Tongue (tissue), 2 donors: ENCODE data around the gene OOSP1. TPM values are rescaled to one million over a fixed set of nuclear protein-coding genes. Genes with fewer than 3 reads are reported as not detected.
"Not testable (repeated sequence)": the region's sequence is repeated elsewhere in the genome, so short reads cannot be mapped to it uniquely, and the experiment has no call there.

ENCODE experiments used
- DNase-seq: peaks from one replicate; pipeline ENCODE4 v3.0.0-alpha.2; 2015
- total RNA-seq: library from RNA; depleted of rRNA; stranded (reverse); fragments of >200 nt; gene quantifications from one replicate; pipeline ENCODE4 v1.2.3, GENCODE V29; 2014

The OOSP1 gene
- total RNA-seq, 1 donor from 2014 or later, result not detected

DNA sequence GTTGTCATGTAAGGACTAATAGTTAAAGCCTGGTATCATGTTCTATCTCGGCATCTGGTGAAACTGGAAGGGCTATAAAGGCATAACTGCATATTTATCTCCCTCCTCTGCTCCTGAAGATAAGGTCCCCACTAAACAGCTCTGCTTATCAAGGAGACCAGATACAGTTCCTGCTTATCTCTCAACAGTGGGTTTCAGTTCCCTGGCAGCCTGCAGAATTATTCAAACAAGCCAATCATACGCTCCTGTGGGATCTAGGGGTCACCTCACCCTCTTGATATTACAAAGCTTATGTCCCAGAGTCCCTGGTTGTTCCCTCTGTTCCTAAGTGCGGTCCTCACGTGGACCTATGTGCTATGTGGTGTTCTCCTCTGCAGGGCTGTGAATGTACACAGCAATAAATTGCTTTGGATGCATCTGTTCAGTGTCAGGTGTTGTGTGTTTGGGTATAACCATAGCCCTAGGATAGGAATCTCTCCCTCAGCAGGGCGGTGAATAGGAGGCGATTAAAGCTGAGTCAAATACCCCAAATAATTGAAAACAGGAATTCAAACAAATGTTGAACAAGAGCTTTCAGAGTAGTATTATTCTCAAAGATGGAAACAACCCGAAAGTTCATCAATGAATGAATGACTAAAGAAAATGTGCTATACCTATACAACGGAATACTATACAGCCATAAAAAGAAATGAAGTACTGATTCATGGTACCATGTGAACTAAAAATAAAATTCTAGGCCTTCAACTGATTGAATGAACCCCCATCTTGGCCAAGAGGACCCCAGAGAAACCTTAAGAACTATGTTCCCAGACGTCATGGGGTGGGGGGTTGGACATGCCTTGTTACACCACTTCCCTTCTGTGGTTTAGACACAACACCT lies 22.5 kb downstream of the OOSP1 start:
- DNase-seq, result no peak

DNA sequence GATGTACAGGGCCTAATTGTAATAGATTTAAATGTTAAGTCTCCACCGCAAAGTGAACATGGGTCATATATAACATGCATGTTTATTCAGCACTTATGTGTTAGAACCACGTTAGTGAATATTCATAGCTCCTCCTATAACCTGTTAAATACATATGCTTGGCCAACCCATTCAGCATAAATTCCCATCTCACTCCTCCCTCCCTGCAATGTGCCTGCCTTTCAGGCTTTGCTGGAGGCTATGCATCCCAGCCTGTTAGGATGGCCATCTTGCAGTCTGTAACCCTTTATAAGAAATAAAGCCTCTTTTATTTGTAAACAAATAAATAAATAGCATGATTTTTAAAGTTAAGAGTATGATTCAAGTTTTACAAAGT lies 23.9 kb downstream of the OOSP1 start:
- DNase-seq, result no peak

DNA sequence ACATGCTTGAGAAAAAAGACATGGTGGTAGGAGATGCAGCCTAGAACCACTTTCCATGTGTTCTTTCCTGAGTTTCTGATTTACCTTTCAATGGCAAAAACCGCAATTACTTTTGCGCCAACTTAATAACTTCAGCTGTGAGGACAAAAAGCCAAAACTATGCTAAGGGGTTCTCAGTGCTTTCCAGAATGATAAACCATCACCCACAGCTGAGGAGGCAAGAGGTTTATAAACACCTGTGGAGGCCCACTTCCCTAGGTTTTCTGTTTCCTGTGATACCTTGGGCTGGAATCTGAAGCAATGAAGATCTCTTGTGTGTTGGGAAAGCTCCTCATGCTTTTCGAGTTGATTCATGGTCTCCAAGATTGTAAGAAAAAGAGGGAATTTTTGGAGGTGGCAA lies 25.5 kb downstream of the OOSP1 start, which contains the start of gene OOSP4A:
TSS of gene OOSP4A (plus strand) at position 301 of the 400 bp plus-strand sequence. CDS start at position 301, 0 bp downstream.
- DNase-seq, result no peak

DNA sequence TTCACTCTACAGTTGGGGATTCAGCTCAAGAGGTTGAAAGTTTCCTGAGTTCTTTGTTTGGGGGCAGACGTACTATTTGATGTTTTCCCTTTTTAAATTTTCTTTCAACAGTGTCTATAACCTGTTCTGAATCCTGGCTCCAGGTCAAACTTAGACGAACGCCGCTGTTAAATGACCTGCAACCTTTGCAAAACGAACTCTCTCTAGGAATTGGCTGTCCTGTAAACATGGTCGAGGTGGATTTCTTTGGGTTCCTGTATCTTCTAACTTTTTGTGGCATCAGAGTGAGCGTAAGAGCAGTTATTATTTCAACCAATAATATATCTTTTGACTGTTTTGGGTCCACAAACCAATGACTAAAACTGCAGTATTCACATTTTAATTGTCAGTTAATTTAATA lies 27.2 kb downstream of the OOSP1 start:
- no peak for DNase-seq

DNA sequence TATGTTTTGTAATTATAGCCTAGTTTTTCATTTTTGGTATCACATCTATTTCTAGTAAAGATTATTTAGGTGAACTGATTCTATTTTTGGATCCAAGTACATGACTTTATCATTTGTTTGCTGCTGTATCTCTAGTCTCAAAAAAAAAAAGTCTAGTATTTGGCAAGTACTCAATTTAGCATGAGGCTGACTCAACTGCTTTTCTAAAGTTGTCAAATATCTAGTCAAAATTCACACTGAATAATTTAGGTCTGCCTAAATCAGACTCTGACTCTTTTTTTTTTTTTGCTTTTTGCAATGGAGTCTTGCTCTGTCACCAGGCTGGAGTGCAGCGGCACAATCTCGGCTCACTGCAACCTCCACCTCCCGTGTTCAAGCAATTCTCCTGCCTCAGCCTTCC lies 28.0 kb downstream of the OOSP1 start:
- no peak for DNase-seq

DNA sequence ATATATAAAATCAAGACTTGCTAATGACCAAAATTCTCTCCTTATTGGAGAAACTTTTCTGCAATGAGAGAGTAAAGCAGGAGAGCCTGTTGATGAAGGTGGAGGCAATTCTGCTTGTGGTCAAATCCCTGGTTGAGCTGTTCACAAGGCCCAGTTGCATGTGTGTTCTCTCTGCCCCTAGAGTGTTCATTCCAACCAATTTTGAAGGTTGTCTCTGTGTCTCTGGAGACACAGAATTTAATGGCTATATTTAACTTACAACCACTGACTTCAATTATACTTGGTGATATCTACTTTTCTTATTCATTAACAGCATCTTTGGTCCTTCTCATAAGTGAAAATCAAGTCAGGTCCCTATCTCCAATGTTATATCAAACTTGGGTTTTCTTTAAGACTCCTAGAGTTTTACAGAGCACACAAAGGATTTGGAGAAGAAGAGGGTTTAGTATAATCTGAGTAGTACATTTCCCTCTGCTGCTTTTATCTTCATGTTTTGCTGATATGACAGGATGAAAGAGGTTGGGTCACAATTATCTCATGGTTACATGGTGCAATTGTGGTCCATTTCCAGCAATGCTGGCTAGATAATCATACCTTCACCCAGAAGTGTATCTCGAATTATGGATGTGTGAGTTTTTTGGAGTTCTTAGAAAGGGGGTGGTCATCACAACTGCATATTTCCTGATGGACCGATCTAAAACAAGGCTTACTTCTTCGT lies 29.6 kb downstream of the OOSP1 start:
- no peak for DNase-seq

DNA sequence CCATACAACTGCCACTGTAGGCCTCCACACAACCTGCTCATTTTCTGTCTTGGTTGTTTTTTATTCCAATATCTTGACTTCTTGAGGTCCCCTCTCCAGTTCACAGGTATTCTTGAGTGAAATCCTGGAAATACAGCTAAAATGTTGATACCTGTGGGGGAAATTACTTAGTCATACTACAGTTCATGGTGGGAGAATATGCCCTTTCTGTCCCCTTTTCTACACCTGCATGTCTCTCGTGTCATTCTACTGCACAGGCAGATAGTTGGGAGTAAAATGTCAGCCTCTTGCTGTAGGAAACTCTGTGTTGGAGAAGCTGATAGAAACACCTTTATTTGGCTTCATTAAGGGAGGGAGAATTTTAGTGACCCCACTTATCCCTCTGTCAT lies 30.2 kb downstream of the OOSP1 start:
- DNase-seq, result no peak

DNA sequence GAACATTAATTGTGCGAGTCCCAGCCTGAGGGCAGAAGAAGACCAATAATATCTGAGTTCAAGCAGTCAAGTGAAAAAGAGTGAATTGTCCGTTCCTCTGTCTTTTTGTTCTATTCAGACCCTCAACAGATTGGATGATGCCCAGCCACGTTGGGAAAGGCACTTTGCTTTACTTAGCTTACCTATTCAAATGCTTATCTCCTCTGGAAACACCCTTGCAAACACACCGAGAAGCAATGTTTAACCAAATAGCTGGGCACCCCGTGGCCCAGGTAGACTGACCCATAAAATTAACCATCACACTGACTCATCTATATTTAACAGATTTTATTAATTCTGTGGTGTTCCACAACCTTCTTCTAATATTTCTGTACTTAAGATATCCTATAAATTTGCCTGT lies 34.9 kb downstream of the OOSP1 start:
- no peak for DNase-seq

DNA sequence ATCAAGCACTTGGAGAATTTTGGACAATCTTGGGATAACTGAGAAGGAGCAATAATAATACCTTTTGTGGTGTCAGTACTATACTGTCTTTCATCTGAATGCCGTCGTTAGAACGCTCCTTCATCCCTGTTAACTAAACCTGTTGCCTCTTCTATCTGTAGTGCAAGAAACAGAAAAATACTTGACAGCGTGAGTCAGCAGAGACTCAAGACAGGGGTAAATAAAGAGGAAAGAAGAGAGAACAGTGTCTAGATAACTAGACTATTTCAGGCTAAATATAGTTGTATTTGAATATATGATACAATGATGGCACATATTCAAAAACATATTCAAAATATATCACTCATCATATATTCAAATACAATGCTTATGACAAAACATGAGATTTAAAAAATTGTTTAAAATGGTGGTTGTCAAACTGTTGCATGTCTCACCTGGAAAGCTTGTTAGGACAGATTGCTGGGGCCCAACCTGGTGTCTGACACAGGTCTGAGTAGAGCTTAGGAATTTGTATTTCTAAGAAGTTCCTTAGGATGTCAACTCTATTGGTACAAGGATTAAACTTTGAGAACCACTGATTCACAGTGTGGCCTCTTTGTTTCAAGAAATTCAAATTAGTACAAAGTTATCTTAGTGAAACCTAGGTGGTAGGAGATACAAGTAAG lies 43.0 kb downstream of the OOSP1 start:
- DNase-seq, result no peak

DNA sequence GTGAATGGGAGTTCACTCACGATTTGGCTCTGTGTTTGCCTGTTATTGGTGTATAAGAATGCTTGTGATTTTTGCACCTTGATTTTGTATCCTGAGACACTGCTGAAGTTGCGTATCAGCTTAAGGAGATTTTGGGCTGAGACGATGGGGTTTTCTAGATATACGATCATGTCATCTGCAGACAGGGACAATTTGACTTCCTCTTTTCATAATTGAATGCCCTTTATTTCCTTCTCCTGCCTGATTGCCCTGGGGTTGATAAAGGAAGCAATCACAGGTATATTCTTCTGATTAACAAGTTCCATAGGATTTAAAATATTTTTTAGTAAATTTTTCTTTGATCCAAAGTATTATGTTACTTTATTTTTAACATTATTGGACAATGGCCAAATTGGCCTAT lies 43.8 kb downstream of the OOSP1 start:
- not testable (repeated sequence) for DNase-seq

DNA sequence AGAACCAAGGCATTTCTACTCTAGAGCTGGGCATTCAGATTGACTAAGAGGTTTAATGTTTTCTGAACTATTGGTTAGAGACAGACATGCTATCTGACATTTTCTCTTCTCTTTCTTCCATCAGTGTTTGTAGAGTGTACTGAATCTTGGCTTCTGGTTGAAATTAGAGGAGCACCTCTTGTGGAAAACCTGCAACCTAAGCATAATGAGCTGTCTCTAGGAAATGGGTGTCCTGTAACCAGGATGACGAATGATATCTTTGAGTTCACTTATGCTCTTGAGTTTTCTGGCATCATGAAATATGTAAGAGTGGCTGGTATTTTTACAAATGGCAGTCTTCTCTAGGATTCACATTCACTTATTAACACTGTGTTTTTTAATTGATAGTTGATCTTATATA lies 45.0 kb downstream of the OOSP1 start:
- DNase-seq, result no peak

DNA sequence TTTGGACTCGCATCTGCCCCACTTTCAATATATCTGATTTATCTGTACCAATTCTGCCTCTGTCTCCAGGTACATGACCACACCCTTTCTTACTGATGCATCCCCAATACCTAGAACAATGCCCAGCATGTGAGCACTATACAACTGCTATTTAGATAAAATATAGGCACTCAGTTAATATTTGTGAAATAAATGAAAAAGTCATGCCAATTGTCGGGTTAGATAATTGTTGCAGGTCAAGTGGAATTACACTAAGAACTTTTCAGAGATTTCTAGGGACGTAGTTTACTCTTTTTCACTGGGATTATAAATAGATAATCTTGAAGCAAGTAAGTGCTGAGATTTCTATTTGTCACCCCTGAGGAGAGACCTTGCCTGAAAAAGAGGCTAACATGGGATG lies 46.1 kb downstream of the OOSP1 start:
- DNase-seq, result no peak

DNA sequence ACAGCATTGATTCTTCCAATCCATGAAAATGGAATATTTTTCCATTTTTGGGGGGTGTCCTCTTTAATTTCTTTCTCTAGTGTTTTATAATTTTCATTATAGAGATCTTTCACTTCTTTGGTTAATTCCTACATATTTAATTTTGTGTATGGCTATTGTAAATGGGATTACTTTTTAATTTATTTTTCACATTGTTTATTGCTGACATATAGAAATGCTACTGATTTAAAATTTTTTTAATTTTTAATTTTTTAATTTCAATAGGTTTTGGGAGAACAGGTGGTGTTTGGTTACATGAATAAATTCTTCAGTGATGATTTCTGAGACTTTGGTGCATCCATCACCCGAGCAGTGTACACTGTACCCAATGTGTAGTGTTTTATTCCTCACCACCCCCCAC lies 52.2 kb downstream of the OOSP1 start:
- DNase-seq, result no peak

DNA sequence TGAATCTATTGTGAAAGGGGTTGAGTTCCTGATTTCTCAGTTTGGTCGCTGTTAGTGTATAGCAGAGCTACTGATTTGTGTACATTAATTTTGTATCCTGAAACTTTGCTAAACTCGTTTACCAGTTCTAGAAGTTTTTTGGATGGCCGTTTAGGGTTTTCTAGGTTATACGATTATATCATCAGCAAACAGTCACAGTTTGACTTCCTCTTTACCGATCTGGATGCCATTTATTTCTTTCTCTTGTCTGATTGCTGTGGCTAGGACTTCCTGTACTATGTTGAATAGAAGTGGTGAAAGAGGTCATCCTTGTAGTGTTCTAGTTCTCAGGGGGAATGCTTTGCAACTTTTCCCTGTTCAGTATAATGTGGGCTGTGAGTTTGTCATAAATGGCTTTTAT lies 54.2 kb downstream of the OOSP1 start:
- no peak for DNase-seq

DNA sequence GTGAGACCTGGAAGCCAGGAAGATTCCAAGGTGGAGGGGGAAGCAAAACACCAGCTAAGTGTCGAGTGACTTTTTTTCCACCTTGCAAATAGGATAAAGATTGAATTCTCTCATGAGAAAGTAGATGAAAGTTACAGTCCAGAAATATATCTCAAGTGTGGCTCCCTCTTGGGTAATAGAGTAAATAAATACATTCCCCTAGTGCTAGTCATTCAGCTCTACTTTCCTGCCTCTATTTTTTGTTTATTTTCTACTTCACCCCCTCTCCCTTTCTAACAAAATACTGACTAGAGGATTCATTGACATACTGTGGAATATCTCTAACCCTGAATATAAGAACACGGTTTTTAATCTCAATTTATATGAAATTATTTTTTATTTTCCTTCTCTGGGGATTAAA lies 59.6 kb downstream of the OOSP1 start:
- no peak for DNase-seq

DNA sequence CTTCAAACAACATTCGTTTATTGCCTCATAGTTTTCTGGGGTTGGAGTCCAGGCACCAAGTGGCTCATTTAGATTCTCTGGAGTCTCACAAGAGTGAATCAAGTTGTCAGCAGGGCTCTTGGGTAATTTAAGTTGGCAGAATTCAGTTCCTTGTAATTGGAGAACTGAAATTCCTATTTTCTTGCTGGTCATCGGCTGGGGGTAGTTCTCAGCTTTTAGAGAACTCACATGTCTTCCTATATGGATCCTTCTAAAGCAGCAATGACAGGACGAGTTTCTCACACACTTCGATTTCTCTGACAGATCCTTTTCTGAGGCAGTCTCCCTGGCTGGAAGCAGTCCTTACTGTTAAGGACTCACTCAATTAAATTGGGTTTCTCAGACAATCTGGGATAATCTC lies 61.5 kb downstream of the OOSP1 start:
- no peak for DNase-seq

DNA sequence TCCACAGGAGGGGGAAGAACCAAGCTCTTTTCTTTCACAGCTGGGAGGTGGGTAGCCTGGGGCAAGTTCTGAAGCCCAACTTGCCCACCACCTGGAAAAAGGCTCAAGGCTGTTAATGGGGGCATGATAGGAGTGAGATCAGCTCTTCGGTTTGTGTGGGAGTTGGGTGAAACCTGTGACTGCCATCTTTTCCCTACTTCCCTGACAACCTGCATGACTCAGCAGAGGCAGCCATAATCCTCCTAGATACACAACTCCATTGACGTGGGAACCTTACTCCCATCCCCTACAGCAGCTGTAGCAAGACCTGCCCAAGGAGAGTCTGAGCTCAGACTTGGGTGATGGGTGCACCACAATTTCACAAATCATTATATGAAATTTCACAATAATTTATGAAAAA lies 65.5 kb downstream of the OOSP1 start:
- no peak for DNase-seq

DNA sequence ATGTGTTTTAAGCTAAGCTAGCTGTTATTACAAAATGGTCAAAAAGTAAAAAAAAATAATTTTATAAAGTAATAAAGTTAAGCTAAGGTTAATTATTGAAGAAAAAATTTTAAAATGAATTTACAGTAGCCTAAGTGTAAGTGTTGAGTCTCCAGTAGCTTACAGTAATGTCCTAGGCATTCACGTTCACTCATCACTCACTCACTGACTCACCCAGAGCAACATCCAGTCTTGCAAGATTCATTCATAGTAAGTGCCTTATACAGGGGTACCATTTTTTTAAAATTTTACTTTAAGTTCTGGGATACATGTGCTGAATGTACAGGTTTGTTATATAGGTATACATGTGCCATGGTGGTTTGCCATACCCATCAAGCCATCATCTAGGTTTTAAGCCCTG lies 67.1 kb downstream of the OOSP1 start:
- DNase-seq, result no peak

Other genes starting within 250 kb of the OOSP1 start
- gene OR10V1, start 224.6 kb upstream of the OOSP1 start, total RNA-seq, result not detected
- gene STX3, start 183.1 kb upstream of the OOSP1 start, total RNA-seq, result 11.4 TPM
- gene MRPL16, start 127.7 kb upstream of the OOSP1 start, total RNA-seq, result 42.6 TPM
- not detected for gene CBLIF, start 92.9 kb upstream of the OOSP1 start, total RNA-seq
- gene TCN1, start 71.9 kb upstream of the OOSP1 start, total RNA-seq, result 40.5 TPM
- not detected for gene OOSP3, start 59.6 kb upstream of the OOSP1 start, total RNA-seq
- not detected for gene OOSP4A, start 25.6 kb downstream of the OOSP1 start, total RNA-seq
- gene OOSP4B, start 78.7 kb downstream of the OOSP1 start, total RNA-seq, result not detected
- not detected for gene OOSP2, start 102.0 kb downstream of the OOSP1 start, total RNA-seq
- gene MS4A3, start 118.2 kb downstream of the OOSP1 start, total RNA-seq, result 0.62 TPM
- gene MS4A2, start 150.2 kb downstream of the OOSP1 start, total RNA-seq, result 1.9 TPM
- gene MS4A6A, start 244.7 kb downstream of the OOSP1 start, total RNA-seq, result 24.4 TPM